HG03460 (cell line): ENCODE data around the gene ZNF79.

Experiments used
- ATAC-seq: cut with Tn5 transposase; IDR thresholded peaks from one replicate; pipeline ENCODE4 v1.9.1; 2021; ENCODE audit not compliant: unreplicated experiment

ZNF79 gene

GRCh38 chr9:127423476-127423933, 677 bp upstream of the ZNF79 start:
- no peak for ATAC-seq

GRCh38 chr9:127424676-127424999, 456 bp downstream of the ZNF79 start:
- peak; percentile 24 for ATAC-seq

- no peak for ATAC-seq
Measured at GRCh38 chr9:127426756-127427155, 2.6 kb downstream of the ZNF79 start.

- ATAC-seq: no peak
Measured at GRCh38 chr9:127428348-127428747, 4.2 kb downstream of the ZNF79 start.

GRCh38 chr9:127430415-127430814, 6.2 kb downstream of the ZNF79 start:
- ATAC-seq: no peak

- ATAC-seq: no peak
Measured at GRCh38 chr9:127437497-127438264, 13.5 kb downstream of the ZNF79 start.

GRCh38 chr9:127438394-127438793, 14.2 kb downstream of the ZNF79 start:
- no peak for ATAC-seq

- no peak for ATAC-seq
Measured at GRCh38 chr9:127444283-127444920, 20.2 kb downstream of the ZNF79 start.

- ATAC-seq: no peak
Measured at GRCh38 chr9:127444921-127445850, 21.0 kb downstream of the ZNF79 start.

- ATAC-seq: no peak
Measured at GRCh38 chr9:127445851-127446712, 21.9 kb downstream of the ZNF79 start.

GRCh38 chr9:127446713-127447415, 22.7 kb downstream of the ZNF79 start:
- ATAC-seq: no peak

GRCh38 chr9:127447416-127448111, 23.4 kb downstream of the ZNF79 start:
- ATAC-seq: no peak

- no peak for ATAC-seq
Measured at GRCh38 chr9:127448112-127448805, 24.1 kb downstream of the ZNF79 start.

GRCh38 chr9:127449332-127449966, 25.3 kb downstream of the ZNF79 start:
- no peak for ATAC-seq

- no peak for ATAC-seq
Measured at GRCh38 chr9:127450243-127450760, 26.1 kb downstream of the ZNF79 start.

GRCh38 chr9:127450830-127451607, 26.8 kb downstream of the ZNF79 start, which contains the start of the genes LRSAM1 and RPL12:
Gene LRSAM1 (plus strand): TSS chr9:127451510. CDS start chr9:127454528, 3,018 bp downstream.
Gene RPL12 (minus strand): TSS chr9:127451406. CDS start chr9:127451317, 89 bp downstream.
- ATAC-seq: peak; percentile 59

GRCh38 chr9:127451608-127451857, 27.4 kb downstream of the ZNF79 start:
- no peak for ATAC-seq
